Psoas muscle (tissue), 8 donors: ENCODE measurements around the gene MCRIP2. TPM values are rescaled to one million over a fixed set of nuclear protein-coding genes. Genes with fewer than 3 reads are reported as not detected.
A peak's percentile ranks its signal among the peaks of the same experiment; 100 is the strongest.

Experiments
- ATAC-seq, 4 donors: fragments of 200-7000 bp; cut with Tn5 transposase; one replicate each; pipeline ENCODE4 v1.9.1; 2020; ENCODE audit warnings: moderate library complexity in 3 of 4, mild to moderate bottlenecking in 2 of 4
- DNase-seq, 2 donors: peaks; one replicate each; pipeline ENCODE4 v3.0.0-alpha.2; 2020
- H3K27ac ChIP-seq: fragments of 200-600 bp; one replicate; pipeline ENCODE4 v1.8.0; 2022
- H3K27me3 ChIP-seq, 3 donors: fragments of 200-600 bp in 1 of 3; one replicate each; pipeline versions ENCODE4 v1.6.1 to v1.8.0; 2013 to 2022; ENCODE audit warnings: low read length in 2 of 3, mild to moderate bottlenecking in 2 of 3, moderate library complexity in 1 of 3; ENCODE audit not compliant: insufficient read depth in 3 of 3
- H3K36me3 ChIP-seq, 2 donors: fragments of 200-600 bp in 1 of 2; one replicate each; pipeline versions ENCODE4 v1.6.1 to v1.8.0; 2013 to 2022; ENCODE audit warnings: low read depth in 1 of 2, mild to moderate bottlenecking in 1 of 2, moderate library complexity in 1 of 2; ENCODE audit not compliant: insufficient read depth in 1 of 2
- H3K4me1 ChIP-seq: fragments of 200-600 bp; one replicate; pipeline ENCODE4 v1.8.0; 2022
- H3K4me3 ChIP-seq: fragments of 200-600 bp; one replicate; pipeline ENCODE4 v1.8.0; 2022; ENCODE audit warnings: mild to moderate bottlenecking
- H3K9me3 ChIP-seq: fragments of 200-600 bp; one replicate; pipeline ENCODE4 v1.8.0; 2022
- CTCF ChIP-seq: fragments of 200-600 bp; IDR thresholded peaks from one replicate; pipeline ENCODE4 v1.8.0; 2022; ENCODE audit warnings: antibody characterized with exemption
- WGBS, 3 donors: extraction: QIAGEN DNeasy Blood & Tissue Kit; methylation state at CpG; one replicate each; pipeline versions ENCODE4 v1.1.6 to v1.1.7; 2013; 5-methylcytosine and 5-hydroxymethylcytosine counted together
- intact Hi-C, 2 donors: fragments of 100-400 bp; cut with DNase I; formaldehyde crosslinking; loops; one replicate each; pipeline versions ENCODE4 v1.11.0 to v1.14.2; 2022
- polyA plus RNA-seq, 3 donors: library from polyadenylated mRNA; stranded (reverse); fragments of 200-250 nt; gene quantifications; one replicate each; pipeline ENCODE4 v1.2.3, GENCODE V29; 2013
- total RNA-seq, 4 donors: library from RNA; stranded (reverse); fragmentation: NEBNext Ultra II Directional in 2 of 4; extraction: Animal tissue kit (Norgen Biotek cat#: 25700) in 2 of 4; gene quantifications; one replicate each; pipeline versions ENCODE4 v1.2.1 to v1.2.4, GENCODE V29; 2021 to 2023
- donor health status: healthy with polysubstance abuse.
- donor health status: DM: no; HTN: no; CAD: no; lungs with moderate emphysema.
- donor health status: Bipolar disorder and iron deficiency.
- donor health status: healthy.
- donor health status: DM: yes; HTN: yes; CAD: no.
- donor health status: DM: no; HTN: no; CAD: no.
- donor health status: DM: no; HTN: no; CAD: no.
- donor health status: DM: yes; HTN: yes; CAD: no.

MCRIP2 gene
- total and polyA plus RNA-seq, 7 donors, result 61.6 to 124 (median 80.2) TPM

- WGBS, 3 donors, result 0 to 1% (median 1%) methylated on average over 42 to 91 of the region's 91 CpGs
- Histone ChIP-seq H3K4me3 (peak within 1 kb of the TSS; percentile 85), H3K27ac (peak within 1 kb of the TSS; percentile 97), H3K9me3 (no peaks in the 10 kb centered on the region), H3K27me3 (no peaks in the 10 kb centered on the region), H3K36me3 (peaks cover 5 to 20% of the 10 kb centered on the region in 2 donors), H3K4me1 (peaks cover 40% of the 10 kb centered on the region)
- intact Hi-C loops, result no loop called here
- no peak for TF ChIP-seq CTCF
- peak; percentile 79 to 80 (median 80) for ATAC-seq
- DNase-seq, result peak; percentile 89 to 94
These were observed 38.4 kb downstream of the MCRIP2 start, which contains the start of gene STUB1 for GRCh38 chr16:679814-680624. Gene STUB1, plus strand, starts transcription at chr16:680410. Its CDS starts 116 bp downstream, at chr16:680526.

- intact Hi-C loops, result no loop called here
- H3K9me3 ChIP-seq, result no peaks in the 10 kb centered on the region
- H3K36me3 ChIP-seq, result peaks cover 5 to 20% of the 10 kb centered on the region in 2 donors
- peaks cover 40% of the 10 kb centered on the region for H3K4me1 ChIP-seq
- 0 to 1% (median 0%) methylated on average over 32 to 38 of the region's 38 CpGs for WGBS, 3 donors
- DNase-seq, result no peak
- no peak for TF ChIP-seq CTCF
- no peaks in the 10 kb centered on the region for H3K27me3 ChIP-seq
- no peak for ATAC-seq
- H3K4me3 ChIP-seq, result peak overlapping the region; percentile 85
- H3K27ac ChIP-seq, result peak overlapping the region; percentile 97
These were observed 39.0 kb downstream of the MCRIP2 start for GRCh38 chr16:680625-680945.

GRCh38 chr16:680967-681745, 39.5 kb downstream of the MCRIP2 start:
- H3K4me3 ChIP-seq, result peak overlapping the region; percentile 85
- DNase-seq (peak; percentile 68 to 89), ATAC-seq (peak in 1 of 4 donors; percentile 0)
- TF ChIP-seq CTCF, result no peak
- H3K36me3 ChIP-seq, result peaks cover 5 to 25% of the 10 kb centered on the region in 2 donors
- H3K4me1 ChIP-seq, result peaks cover 40% of the 10 kb centered on the region
- no peaks in the 10 kb centered on the region for H3K27me3 ChIP-seq
- peak overlapping the region; percentile 97 for H3K27ac ChIP-seq
- WGBS, 3 donors, result 33 to 39% (median 36%) methylated on average over 44 of the region's 44 CpGs
- intact Hi-C loops, result no loop called here
- no peaks in the 10 kb centered on the region for H3K9me3 ChIP-seq

GRCh38 chr16:681746-682427, 40.3 kb downstream of the MCRIP2 start:
- no peak for TF ChIP-seq CTCF
- H3K4me1 ChIP-seq, result peaks cover 40% of the 10 kb centered on the region
- no peaks in the 10 kb centered on the region for H3K27me3 ChIP-seq
- 61 to 72% (median 65%) methylated on average over 28 of the region's 28 CpGs for WGBS, 3 donors
- no peak for ATAC-seq
- peak overlapping the region; percentile 85 for H3K4me3 ChIP-seq
- intact Hi-C loops, result no loop called here
- no peak for DNase-seq
- peak overlapping the region; percentile 97 for H3K27ac ChIP-seq
- H3K36me3 ChIP-seq, result peaks cover 5 to 33% of the 10 kb centered on the region in 2 donors
- no peaks in the 10 kb centered on the region for H3K9me3 ChIP-seq
